GM20000 (cell line): ENCODE data around the gene NANOS1.

Experiments
- DNase-seq: peaks from one replicate; pipeline ENCODE4 v3.0.0; 2012; ENCODE audit warnings: low spot score
- TF ChIP-seq, protein P1 (sequence below): IDR thresholded peaks from 2 replicates; pipeline ENCODE4 v1.5.1; 2012; ENCODE audit warnings: mild to moderate bottlenecking, control low read depth; ENCODE audit errors: extremely low read depth, missing control alignments

Gene NANOS1

DNA sequence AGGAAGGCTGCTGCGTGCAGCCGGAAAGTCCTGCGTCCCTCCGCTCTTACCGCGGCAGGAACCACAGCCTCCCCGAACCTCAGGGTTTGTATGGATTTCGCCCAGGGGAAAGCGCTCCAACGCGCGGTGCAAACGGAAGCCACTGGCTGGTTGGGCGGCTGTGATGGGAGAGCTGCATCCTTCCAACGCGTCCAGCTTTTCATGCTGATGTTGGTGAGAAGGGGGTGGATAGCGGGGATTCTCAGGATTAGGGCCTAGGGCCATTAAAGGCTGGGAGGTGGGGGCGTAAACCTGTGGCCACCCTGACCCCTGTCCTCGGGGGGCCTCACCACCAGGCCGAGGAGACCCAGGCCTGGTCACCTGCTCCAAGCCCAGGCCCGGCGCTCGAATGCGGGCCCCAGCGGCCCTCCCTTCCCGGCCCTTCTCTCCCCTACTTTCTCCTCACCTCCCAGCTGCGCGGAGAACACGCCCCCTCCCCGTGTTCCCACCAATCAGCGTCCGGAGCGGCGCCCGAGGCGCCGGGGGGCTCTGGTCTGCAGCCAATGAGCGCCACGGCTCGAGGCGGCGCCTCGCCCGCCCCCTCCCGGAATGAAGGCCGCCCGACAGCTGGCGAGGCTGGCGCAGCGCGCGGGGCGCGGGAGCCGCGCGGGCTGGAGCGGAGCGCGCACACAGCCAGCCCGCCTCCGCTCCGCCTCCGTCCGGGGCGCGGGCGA lies 458 bp upstream of the NANOS1 start:
- DNase-seq, result peak; percentile 95
- TF ChIP-seq, protein P1, sequence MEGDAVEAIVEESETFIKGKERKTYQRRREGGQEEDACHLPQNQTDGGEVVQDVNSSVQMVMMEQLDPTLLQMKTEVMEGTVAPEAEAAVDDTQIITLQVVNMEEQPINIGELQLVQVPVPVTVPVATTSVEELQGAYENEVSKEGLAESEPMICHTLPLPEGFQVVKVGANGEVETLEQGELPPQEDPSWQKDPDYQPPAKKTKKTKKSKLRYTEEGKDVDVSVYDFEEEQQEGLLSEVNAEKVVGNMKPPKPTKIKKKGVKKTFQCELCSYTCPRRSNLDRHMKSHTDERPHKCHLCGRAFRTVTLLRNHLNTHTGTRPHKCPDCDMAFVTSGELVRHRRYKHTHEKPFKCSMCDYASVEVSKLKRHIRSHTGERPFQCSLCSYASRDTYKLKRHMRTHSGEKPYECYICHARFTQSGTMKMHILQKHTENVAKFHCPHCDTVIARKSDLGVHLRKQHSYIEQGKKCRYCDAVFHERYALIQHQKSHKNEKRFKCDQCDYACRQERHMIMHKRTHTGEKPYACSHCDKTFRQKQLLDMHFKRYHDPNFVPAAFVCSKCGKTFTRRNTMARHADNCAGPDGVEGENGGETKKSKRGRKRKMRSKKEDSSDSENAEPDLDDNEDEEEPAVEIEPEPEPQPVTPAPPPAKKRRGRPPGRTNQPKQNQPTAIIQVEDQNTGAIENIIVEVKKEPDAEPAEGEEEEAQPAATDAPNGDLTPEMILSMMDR, result no peak

DNA sequence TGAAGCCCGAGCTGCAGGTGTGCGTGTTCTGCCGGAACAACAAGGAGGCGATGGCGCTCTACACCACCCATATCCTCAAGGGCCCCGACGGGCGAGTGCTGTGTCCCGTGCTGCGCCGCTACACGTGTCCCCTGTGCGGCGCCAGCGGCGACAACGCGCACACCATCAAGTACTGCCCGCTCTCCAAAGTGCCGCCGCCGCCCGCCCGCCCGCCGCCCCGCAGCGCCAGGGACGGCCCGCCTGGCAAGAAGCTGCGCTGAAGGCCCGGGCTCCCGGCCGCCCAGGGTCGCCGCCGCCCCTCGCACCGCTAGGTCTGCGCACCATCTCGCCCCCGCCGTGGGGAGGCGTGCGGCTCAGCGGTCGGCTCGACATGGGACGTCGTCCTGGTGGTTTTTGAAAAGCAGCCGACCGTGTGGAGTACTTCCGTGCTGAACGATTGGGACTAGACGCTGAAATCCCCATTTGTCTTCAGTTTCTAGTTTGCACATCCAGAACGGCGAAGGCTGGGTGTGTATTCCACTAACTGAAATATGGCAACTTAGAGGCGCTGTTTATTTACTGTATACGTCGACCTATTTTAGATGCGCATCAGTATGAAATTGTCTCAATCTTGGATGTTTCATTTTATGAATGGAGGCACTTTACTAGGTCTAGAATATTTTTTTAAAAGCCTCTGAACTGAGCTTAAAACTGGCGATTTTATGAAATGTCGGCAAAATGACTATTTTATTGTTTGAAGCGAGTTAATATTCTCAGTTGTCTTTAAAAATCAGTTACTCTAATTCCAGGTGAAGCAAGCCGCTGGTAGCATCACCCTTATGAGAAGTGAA lies 1.1 kb downstream of the NANOS1 start:
- DNase-seq, result peak; percentile 85
- TF ChIP-seq, protein P1, result no peak

DNA sequence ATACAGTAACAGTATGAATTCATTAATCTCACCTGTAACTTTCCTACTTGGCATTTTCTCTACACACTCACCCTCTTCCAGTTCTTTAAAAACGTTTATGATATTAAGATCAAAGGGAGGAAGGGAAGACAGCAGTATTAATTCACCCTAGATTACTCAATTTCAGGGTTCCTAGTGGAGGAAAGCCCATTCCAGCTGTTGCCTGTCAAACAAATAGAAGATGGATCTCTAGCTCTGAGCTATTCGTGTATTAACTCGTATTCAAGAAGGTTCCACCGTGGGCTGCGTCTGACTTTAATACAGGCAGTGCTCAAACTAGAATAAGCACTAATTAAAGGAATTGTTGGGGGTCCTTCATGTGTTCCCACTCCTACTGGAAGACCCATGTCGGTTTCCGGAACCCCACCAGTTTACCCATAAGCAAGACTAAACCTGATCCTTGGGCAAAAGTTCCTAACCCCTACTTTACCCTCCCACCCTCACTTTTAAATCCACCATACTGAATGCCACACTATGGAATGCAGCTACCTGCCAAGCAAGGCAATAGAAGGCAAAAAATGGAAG lies 2.1 kb downstream of the NANOS1 start:
- TF ChIP-seq, protein P1, result no peak
- no peak for DNase-seq

DNA sequence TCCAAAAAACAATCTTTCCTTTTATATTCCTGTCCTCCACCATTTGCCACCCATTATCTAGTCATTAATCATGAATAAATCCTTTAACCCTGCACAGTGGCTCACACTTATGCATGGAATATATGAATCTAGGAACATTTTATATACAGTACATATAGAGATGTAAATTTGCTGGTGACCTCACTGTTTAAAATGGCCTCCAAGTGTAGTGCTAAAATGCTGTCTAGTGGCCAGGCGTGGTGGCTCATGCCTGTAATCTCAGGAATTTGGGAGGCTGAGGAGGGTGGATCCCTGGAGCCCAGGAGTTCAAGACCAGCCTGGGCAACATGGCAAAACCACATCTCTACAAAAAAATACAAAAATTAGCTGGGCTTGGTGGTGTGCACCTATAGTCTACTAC lies 9.6 kb downstream of the NANOS1 start:
- TF ChIP-seq, protein P1, result no peak
- DNase-seq, result no peak

DNA sequence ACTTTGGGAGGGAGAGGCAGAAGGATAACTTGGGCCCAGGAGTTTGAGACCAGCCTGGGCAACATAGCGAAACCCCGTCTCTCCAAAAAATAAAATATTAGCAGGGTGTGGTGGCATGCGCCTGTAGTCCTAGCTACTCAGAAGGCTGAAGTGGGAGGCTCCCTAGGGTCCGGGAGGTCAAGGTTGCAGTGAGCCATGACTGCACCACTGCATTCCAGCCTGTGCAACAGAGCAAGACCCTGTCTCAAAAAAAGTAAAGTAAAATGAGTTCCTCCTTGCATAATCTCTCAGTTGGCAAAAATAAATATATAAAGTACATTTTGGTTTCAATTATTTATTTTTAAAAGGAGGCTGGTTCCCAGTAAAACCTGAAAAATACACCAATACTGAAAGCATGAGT lies 11.8 kb downstream of the NANOS1 start:
- no peak for DNase-seq
- TF ChIP-seq, protein P1, result no peak

DNA sequence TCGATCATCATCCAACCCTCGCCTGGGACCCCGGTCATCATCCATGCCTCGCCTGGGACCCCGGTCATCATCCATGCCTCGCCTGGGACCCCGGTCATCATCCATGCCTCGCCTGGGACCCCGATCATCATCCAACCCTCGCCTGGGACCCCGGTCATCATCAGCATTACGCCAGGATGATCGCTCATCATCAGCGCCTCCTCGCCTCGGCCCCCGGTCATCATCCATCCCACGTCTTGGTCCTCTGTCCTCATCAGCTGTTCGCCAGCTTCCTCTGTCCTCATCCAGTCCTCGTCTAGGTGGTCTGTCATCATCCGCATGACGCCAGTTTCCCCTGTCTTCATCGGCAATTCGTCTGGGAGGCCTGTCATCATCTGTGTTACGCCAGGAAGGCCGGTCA lies 12.7 kb downstream of the NANOS1 start:
- TF ChIP-seq, protein P1, result no peak
- no peak for DNase-seq

DNA sequence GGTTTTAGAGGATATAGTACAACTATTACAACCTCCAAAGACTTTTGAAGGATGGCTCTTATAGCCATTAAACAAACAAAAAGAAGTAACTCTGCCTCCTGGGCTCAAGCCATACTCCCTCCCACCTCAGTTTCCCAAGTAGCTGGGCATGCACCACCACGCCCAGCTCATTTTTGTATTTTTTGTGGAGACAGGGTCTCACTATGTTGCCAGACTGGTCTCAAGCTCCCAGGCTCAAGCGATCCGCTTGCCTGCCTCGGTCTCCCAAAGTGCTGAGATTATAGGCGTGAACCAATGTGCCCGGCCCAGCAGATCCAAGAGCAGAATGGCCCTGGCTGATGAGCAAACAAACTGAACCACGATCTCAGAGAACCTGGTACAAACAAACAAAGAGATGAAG lies 16.0 kb downstream of the NANOS1 start:
- TF ChIP-seq, protein P1, result no peak
- DNase-seq, result no peak
